Peyer's patch (tissue), 4 donors: ENCODE data around the gene IGLON5. TPM values are rescaled to one million over a fixed set of nuclear protein-coding genes. Genes with fewer than 3 reads are reported as not detected.

Experiments used
- DNase-seq, 3 donors: peaks; one replicate each; pipeline ENCODE4 v3.0.0-alpha.2; 2017 to 2019
- H3K27ac ChIP-seq, 4 donors: fragments of 200-600 bp; sonication (generic); one replicate each; pipeline ENCODE4 v1.5.1; 2016 to 2019
- H3K27me3 ChIP-seq, 2 donors: fragments of 200-600 bp; sonication (generic); one replicate each; pipeline ENCODE4 v1.5.1; 2019
- H3K36me3 ChIP-seq, 3 donors: fragments of 200-600 bp; sonication (generic); one replicate each; pipeline ENCODE4 v1.5.1; 2016 to 2019
- H3K4me1 ChIP-seq, 4 donors: fragments of 200-600 bp; sonication (generic); one replicate each; pipeline ENCODE4 v1.5.1; 2016 to 2019
- H3K4me3 ChIP-seq, 4 donors: fragments of 200-600 bp; sonication (generic); 1 replicate in 3 of 4; 2 replicates in 1 of 4; pipeline ENCODE4 v1.5.1; 2016 to 2019; ENCODE audit warnings: mild to moderate bottlenecking in 1 of 4
- H3K9me3 ChIP-seq, 4 donors: fragments of 200-600 bp; sonication (generic); one replicate each; pipeline ENCODE4 v1.5.1; 2016 to 2019; ENCODE audit warnings: mild to moderate bottlenecking in 1 of 4
- CTCF ChIP-seq, 6 experiments: fragments of 450-650 bp in 4 of 6; fragments of 200-600 bp in 2 of 6; sonication (generic) in 1 of 6; IDR thresholded peaks; one replicate each; pipeline ENCODE4 v1.5.1; 2017 to 2019; ENCODE audit warnings: antibody characterized with exemption in 6 of 6, mild to moderate bottlenecking in 3 of 6, moderate library complexity in 1 of 6
- POLR2A ChIP-seq, 2 donors: fragments of 450-650 bp; IDR thresholded peaks; one replicate each; pipeline ENCODE4 v1.5.1; 2017; ENCODE audit warnings: antibody characterized with exemption in 2 of 2, mild to moderate bottlenecking in 2 of 2, moderate library complexity in 2 of 2
- total RNA-seq, 4 donors: library from RNA; depleted of rRNA; stranded (reverse); fragments of >200 nt; gene quantifications; one replicate each; pipeline ENCODE4 v1.1.0, GENCODE V29; 2016

Gene IGLON5
- total RNA-seq, 4 donors from 2014 or later = not detected

- H3K36me3 ChIP-seq = no peaks in the 10 kb centered on the region
- H3K4me1 ChIP-seq = peaks cover 0 to 15% (median 6%) of the 10 kb centered on the region in 4 donors
- H3K9me3 ChIP-seq = no peaks in the 10 kb centered on the region
- H3K27ac ChIP-seq = no peak overlapping the region
- TF ChIP-seq POLR2A (IDR thresholded peaks at IDR 0.05) (no peak), CTCF (IDR thresholded peaks at IDR 0.05) (no peak)
- H3K27me3 ChIP-seq = no peaks in the 10 kb centered on the region
- H3K4me3 ChIP-seq = no peak overlapping the region
- no peak for DNase-seq
Observed at GRCh38 chr19:51337861-51338562, 26.6 kb downstream of the IGLON5 start.

DNA sequence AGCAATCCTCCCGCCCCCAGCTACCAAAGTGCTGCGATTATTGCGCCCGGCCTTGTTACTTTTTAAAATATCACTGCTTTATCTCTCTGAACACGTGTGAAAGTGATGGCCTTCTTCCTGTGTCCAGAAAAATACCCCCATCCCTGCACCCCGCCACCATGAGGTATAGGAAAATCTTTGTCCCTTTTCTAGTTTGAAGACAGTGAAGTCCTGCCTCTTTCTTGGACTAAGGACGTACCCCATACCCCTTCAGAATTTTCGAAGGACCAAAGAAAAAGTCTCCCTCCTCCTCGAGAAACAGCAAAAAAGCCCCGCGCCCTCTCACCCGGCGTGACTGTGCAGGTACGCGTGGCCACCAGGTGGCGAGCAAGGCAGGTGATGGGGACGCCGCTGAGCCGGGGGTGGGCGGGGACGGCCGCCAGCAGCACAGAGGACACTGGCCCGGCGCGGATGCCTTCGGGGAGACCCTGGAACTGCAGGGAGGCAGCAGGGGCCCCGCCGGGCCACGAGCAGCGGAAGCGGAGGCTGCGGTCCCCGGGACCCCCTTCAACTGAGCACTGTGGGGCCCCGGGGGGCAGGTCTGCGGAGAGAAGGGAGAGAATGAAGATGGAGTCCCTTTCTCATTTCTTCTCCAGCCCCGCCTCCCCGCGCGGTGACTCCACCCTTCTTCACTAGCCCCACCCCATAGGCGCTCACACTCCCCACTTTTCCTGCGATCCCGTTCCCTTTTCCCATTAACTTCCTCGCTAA lies 27.3 kb downstream of the IGLON5 start:
- Histone ChIP-seq H3K27me3 (no peaks in the 10 kb centered on the region), H3K27ac (peak overlapping the region; percentile 76 to 86 (median 82)), H3K9me3 (no peaks in the 10 kb centered on the region), H3K36me3 (no peaks in the 10 kb centered on the region), H3K4me3 (peak overlapping the region; percentile 58 to 83 (median 78)), H3K4me1 (peaks cover 0 to 15% (median 6%) of the 10 kb centered on the region in 4 donors)
- TF ChIP-seq CTCF (IDR thresholded peaks at IDR 0.05) (peak; percentile 50 to 94 (median 86)), POLR2A (IDR thresholded peaks at IDR 0.05) (no peak)
- peak; percentile 92 to 95 (median 94) for DNase-seq

- Histone ChIP-seq H3K4me3 (peak overlapping the region; percentile 58 to 83 (median 78)), H3K4me1 (peaks cover 0 to 15% (median 6%) of the 10 kb centered on the region in 4 donors), H3K27me3 (no peaks in the 10 kb centered on the region), H3K27ac (peak overlapping the region; percentile 76 to 86 (median 82)), H3K36me3 (no peaks in the 10 kb centered on the region), H3K9me3 (no peaks in the 10 kb centered on the region)
- DNase-seq = no peak
- no peak for TF ChIP-seq CTCF (IDR thresholded peaks at IDR 0.05)
- TF ChIP-seq POLR2A (IDR thresholded peaks at IDR 0.05) = no peak
Observed at GRCh38 chr19:51339313-51339686, 27.9 kb downstream of the IGLON5 start.

DNA sequence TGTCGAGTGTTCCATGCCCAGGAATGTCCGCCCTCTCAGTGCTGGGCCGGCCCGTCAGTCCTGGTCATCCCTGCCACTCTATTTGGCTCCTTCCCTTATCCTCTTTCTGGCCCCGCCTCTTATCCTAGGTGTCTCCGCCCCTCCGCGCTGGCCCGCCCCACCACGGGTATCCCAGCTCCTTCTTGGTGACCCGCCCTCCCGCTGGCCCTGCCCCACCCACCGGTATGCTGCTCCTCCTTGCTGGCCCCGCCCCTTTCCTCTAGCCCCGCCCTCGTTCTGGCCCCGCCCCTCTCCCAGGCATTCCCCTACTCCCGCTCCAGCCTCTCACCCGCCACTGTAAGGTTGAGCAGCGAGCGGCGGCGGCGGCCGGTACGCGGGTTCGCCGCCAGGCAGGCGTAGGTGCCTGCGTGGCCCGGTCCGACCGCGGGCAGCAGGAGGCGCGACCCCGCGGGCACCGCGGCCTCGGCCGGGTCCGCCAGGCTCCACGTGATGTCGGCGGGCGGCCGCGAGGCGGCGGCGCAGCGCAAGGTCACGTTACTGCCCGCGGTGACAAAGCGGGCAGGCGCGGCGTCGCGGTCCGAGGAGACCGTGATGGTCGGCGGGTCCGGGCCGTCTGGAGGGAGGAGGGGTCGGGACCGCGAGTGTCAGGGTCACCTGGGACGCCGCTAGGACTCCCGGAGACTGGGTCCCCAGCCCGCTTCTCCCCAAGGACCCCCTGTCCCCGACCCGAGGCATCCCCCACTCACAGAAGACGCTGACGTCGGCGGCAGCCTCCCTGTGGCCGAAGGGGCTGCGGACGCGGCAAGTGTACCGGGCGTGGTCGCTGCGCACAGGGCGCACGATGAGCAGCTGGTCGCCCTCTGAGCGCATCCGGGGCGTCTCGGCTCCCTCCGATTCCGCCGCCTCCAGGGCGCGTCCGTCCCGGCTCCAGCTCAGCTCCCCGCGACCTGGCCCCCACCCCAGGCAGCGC lies 28.5 kb downstream of the IGLON5 start:
- Histone ChIP-seq H3K9me3 (no peaks in the 10 kb centered on the region), H3K4me3 (peak overlapping the region; percentile 58 to 83 (median 78)), H3K27ac (peak overlapping the region; percentile 76 to 86 (median 82)), H3K27me3 (no peaks in the 10 kb centered on the region), H3K36me3 (peaks cover 0 to 4% (median 0%) of the 10 kb centered on the region in 3 donors), H3K4me1 (peaks cover 0 to 17% (median 6%) of the 10 kb centered on the region in 4 donors)
- TF ChIP-seq CTCF (IDR thresholded peaks at IDR 0.05) = peak; percentile 22 to 82 (median 68)
- peak; percentile 48 to 61 for TF ChIP-seq POLR2A (IDR thresholded peaks at IDR 0.05)
- peak; percentile 97 to 100 (median 99) for DNase-seq

DNA sequence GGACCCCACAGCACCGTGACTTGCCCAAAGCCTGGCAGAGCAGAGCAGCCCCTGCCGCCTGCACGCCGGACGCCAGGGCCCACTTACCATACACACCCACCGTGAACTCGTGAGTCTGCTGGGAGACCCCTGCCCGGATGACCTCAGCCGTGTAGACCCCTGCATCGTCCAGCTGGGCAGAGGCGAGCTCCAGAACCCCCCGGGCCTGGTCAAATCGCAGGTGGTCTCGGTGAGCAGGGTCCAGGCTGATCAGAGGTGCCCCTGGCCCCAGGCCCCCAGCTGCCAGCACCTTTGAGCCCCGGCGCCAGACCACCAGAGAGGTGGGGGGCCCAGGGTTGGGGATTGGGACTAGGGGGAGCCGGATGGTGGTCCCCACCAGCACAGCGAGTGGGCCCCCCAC lies 29.6 kb downstream of the IGLON5 start:
- no peak for DNase-seq
- peak overlapping the region in 1 of 4 donors; percentile 83 for H3K27ac ChIP-seq
- no peak for TF ChIP-seq POLR2A (IDR thresholded peaks at IDR 0.05)
- TF ChIP-seq CTCF (IDR thresholded peaks at IDR 0.05) = no peak

More for the DNA sequence above, 29.6 kb downstream of the IGLON5 start:
- H3K36me3 ChIP-seq = peaks cover 0 to 14% (median 0%) of the 10 kb centered on the region in 3 donors
- no peaks in the 10 kb centered on the region for H3K27me3 ChIP-seq
- no peaks in the 10 kb centered on the region for H3K9me3 ChIP-seq
- no peak overlapping the region for H3K4me3 ChIP-seq
- peaks cover 0 to 23% (median 6%) of the 10 kb centered on the region in 4 donors for H3K4me1 ChIP-seq
